Vagina (tissue), 2 donors: Measurements from ENCODE around the gene PTS. TPM values are rescaled to one million over a fixed set of nuclear protein-coding genes. Genes with fewer than 3 reads are reported as not detected.
"Not testable (repeated sequence)": the region's sequence is repeated elsewhere in the genome, so short reads cannot be mapped to it uniquely, and the experiment has no call there.

Experiments
- DNase-seq, 2 donors: peaks; one replicate each; pipeline ENCODE4 v3.0.0-alpha.2; 2017; ENCODE audit errors: extremely low spot score in 2 of 2
- H3K27ac ChIP-seq: fragments of 200-600 bp; sonication (generic); one replicate; pipeline ENCODE4 v1.5.1; 2019
- H3K27me3 ChIP-seq: fragments of 200-600 bp; sonication (generic); one replicate; pipeline ENCODE4 v1.5.1; 2019
- H3K36me3 ChIP-seq, 2 donors: fragments of 200-600 bp; sonication (generic); one replicate each; pipeline ENCODE4 v1.5.1; 2017 to 2019
- H3K4me1 ChIP-seq: fragments of 200-600 bp; sonication (generic); one replicate; pipeline ENCODE4 v1.5.1; 2019
- H3K4me3 ChIP-seq, 2 donors: fragments of 200-600 bp; sonication (generic); 1 replicate in 1 of 2; 2 replicates in 1 of 2; pipeline ENCODE4 v1.5.1; 2016 to 2019
- H3K9me3 ChIP-seq: fragments of 200-600 bp; sonication (generic); one replicate; pipeline ENCODE4 v1.5.1; 2019
- CTCF ChIP-seq, 3 experiments: fragments of 450-650 bp in 2 of 3; fragments of 200-600 bp in 1 of 3; sonication (generic) in 1 of 3; IDR thresholded peaks; one replicate each; pipeline ENCODE4 v1.5.1; 2017 to 2019; ENCODE audit warnings: antibody characterized with exemption in 3 of 3, mild to moderate bottlenecking in 2 of 3, moderate library complexity in 2 of 3
- POLR2A ChIP-seq, 2 donors: fragments of 450-650 bp; IDR thresholded peaks; one replicate each; pipeline ENCODE4 v1.6.1; 2017; ENCODE audit warnings: antibody characterized with exemption in 2 of 2, mild to moderate bottlenecking in 2 of 2, moderate library complexity in 2 of 2
- POLR2AphosphoS5 ChIP-seq, 2 donors: sonication (generic); formaldehyde crosslinking; IDR thresholded peaks; one replicate each; pipeline ENCODE4 v1.9.0; 2017; ENCODE audit warnings: antibody characterized with exemption in 2 of 2, mild to moderate bottlenecking in 2 of 2, low read depth in 1 of 2; ENCODE audit not compliant: insufficient read depth in 1 of 2
- intact Hi-C: fragments of 100-400 bp; cut with DNase I; formaldehyde crosslinking; loops from one replicate; pipeline ENCODE4 v1.15.1; 2023
- total RNA-seq: library from RNA; depleted of rRNA; stranded (reverse); fragments of >200 nt; gene quantifications from one replicate; pipeline ENCODE4 v1.2.3, GENCODE V29; 2016

PTS gene
- total RNA-seq, 1 donor from 2014 or later, result 26.3 TPM

GRCh38 chr11:112182867-112183266, 43.4 kb upstream of the PTS start:
- Histone ChIP-seq H3K27ac (no peak overlapping the region), H3K4me1 (no peaks in the 10 kb centered on the region), H3K36me3 (no peaks in the 10 kb centered on the region), H3K9me3 (no peaks in the 10 kb centered on the region), H3K4me3 (no peak overlapping the region), H3K27me3 (no peaks in the 10 kb centered on the region)
- no peak for TF ChIP-seq CTCF (IDR thresholded peaks at IDR 0.05)
- TF ChIP-seq POLR2A (IDR thresholded peaks at IDR 0.05), result no peak
- DNase-seq, result no peak
- intact Hi-C loops, result no loop called here

- DNase-seq, result no peak
- Histone ChIP-seq H3K4me1 (no peaks in the 10 kb centered on the region), H3K9me3 (no peaks in the 10 kb centered on the region), H3K27me3 (no peaks in the 10 kb centered on the region), H3K4me3 (no peak overlapping the region), H3K36me3 (no peaks in the 10 kb centered on the region), H3K27ac (no peak overlapping the region)
- TF ChIP-seq CTCF (IDR thresholded peaks at IDR 0.05) (no peak), POLR2AphosphoS5 (IDR thresholded peaks at IDR 0.05; ENCODE audit: insufficient read depth in 1 of 2, low read depth in 1 of 2) (no peak), POLR2A (IDR thresholded peaks at IDR 0.05) (no peak)
- intact Hi-C loops, result no loop called here
Observed at GRCh38 chr11:112185883-112186282, 40.3 kb upstream of the PTS start.

GRCh38 chr11:112186304-112186703, 39.9 kb upstream of the PTS start:
- TF ChIP-seq CTCF (IDR thresholded peaks at IDR 0.05) (no peak), POLR2AphosphoS5 (IDR thresholded peaks at IDR 0.05; ENCODE audit: insufficient read depth in 1 of 2, low read depth in 1 of 2) (no peak), POLR2A (IDR thresholded peaks at IDR 0.05) (no peak)
- no peaks in the 10 kb centered on the region for H3K9me3 ChIP-seq
- H3K27ac ChIP-seq, result no peak overlapping the region
- H3K4me3 ChIP-seq, result no peak overlapping the region
- H3K4me1 ChIP-seq, result no peaks in the 10 kb centered on the region
- intact Hi-C loops, result no loop called here
- no peak for DNase-seq
- H3K27me3 ChIP-seq, result no peaks in the 10 kb centered on the region
- no peaks in the 10 kb centered on the region for H3K36me3 ChIP-seq

- H3K9me3 ChIP-seq, intact Hi-C loops, H3K36me3 ChIP-seq, H3K27ac ChIP-seq, DNase-seq, H3K27me3 ChIP-seq, H3K4me1 ChIP-seq, H3K4me3 ChIP-seq: not testable (repeated sequence)
Observed at GRCh38 chr11:112195113-112195512, 31.1 kb upstream of the PTS start.

- Histone ChIP-seq H3K9me3 (no peaks in the 10 kb centered on the region), H3K4me1 (peaks cover 6% of the 10 kb centered on the region), H3K4me3 (no peak overlapping the region), H3K27ac (no peak overlapping the region), H3K36me3 (no peaks in the 10 kb centered on the region), H3K27me3 (no peaks in the 10 kb centered on the region)
- intact Hi-C loops, result no loop called here
- TF ChIP-seq POLR2A (IDR thresholded peaks at IDR 0.05) (no peak), CTCF (IDR thresholded peaks at IDR 0.05) (no peak), POLR2AphosphoS5 (IDR thresholded peaks at IDR 0.05; ENCODE audit: insufficient read depth in 1 of 2, low read depth in 1 of 2) (peak in 1 of 2 donors; percentile 63)
- DNase-seq, result no peak
Observed at GRCh38 chr11:112195951-112196351, 30.3 kb upstream of the PTS start.
